Prostate gland (tissue), 2 donors: ENCODE data around the gene RNF208.

Experiments used
- CTCF ChIP-seq, 4 experiments: fragments of 200-600 bp in 2 of 4; fragments of 450-650 bp in 2 of 4; sonication (generic) in 2 of 4; IDR thresholded peaks; 1 replicate in 3 of 4; 2 replicates in 1 of 4; pipeline ENCODE4 v1.5.1; 2016 to 2019; ENCODE audit warnings: antibody characterized with exemption in 4 of 4, mild to moderate bottlenecking in 2 of 4, moderate library complexity in 2 of 4
- POLR2A ChIP-seq: fragments of 450-650 bp; IDR thresholded peaks from one replicate; pipeline ENCODE4 v1.6.1; 2016; ENCODE audit warnings: antibody characterized with exemption, mild to moderate bottlenecking
- POLR2AphosphoS5 ChIP-seq: sonication (generic); formaldehyde crosslinking; IDR thresholded peaks from one replicate; pipeline ENCODE4 v1.6.1; 2017; ENCODE audit warnings: antibody characterized with exemption

- no peak for TF ChIP-seq POLR2AphosphoS5
- TF ChIP-seq CTCF (IDR thresholded peaks at IDR 0.05) = no peak
- no peak for TF ChIP-seq POLR2A
These were observed 10.1 kb upstream of the RNF208 start for GRCh38 chr9:137232101-137232500.
